GM20000 (cell line): Measurements from ENCODE around the gene LZTS3.

Experiments used
- DNase-seq: peaks from one replicate; pipeline ENCODE4 v3.0.0; 2012; ENCODE audit warnings: low spot score
- CTCF ChIP-seq: IDR thresholded peaks from 2 replicates; pipeline ENCODE4 v1.5.1; 2012; ENCODE audit warnings: mild to moderate bottlenecking, control low read depth; ENCODE audit errors: extremely low read depth, missing control alignments

LZTS3 gene

GRCh38 chr20:3164043-3164762, 9.1 kb downstream of the LZTS3 start:
- no peak for TF ChIP-seq CTCF
- DNase-seq: peak; percentile 23

- TF ChIP-seq CTCF: no peak
Observed at GRCh38 chr20:3163099-3164042, 10.0 kb downstream of the LZTS3 start.

GRCh38 chr20:3162080-3162611, 11.2 kb downstream of the LZTS3 start:
- DNase-seq: no peak
- no peak for TF ChIP-seq CTCF

More at GRCh38 chr20:3163099-3164042, 10.0 kb downstream of the LZTS3 start:
- DNase-seq: peak; percentile 18

GRCh38 chr20:3161316-3162079, 11.9 kb downstream of the LZTS3 start:
- TF ChIP-seq CTCF: no peak
- DNase-seq: peak; percentile 20

GRCh38 chr20:3160418-3160817, 12.9 kb downstream of the LZTS3 start:
- no peak for TF ChIP-seq CTCF
- DNase-seq: no peak

- DNase-seq: no peak
- no peak for TF ChIP-seq CTCF
Observed at GRCh38 chr20:3158968-3159431, 14.3 kb downstream of the LZTS3 start.
